Tibial artery (tissue), 4 donors: ENCODE results near the gene CUZD1.
"Not testable (repeated sequence)": the region's sequence is repeated elsewhere in the genome, so short reads cannot be mapped to it uniquely, and the experiment has no call there.

ENCODE experiments used
- DNase-seq, 2 donors: peaks; one replicate each; pipeline ENCODE4 v3.0.0-alpha.2; 2019
- H3K27ac ChIP-seq, 2 donors: fragments of 200-600 bp; sonication (generic) in 1 of 2; 1 replicate in 1 of 2; 2 replicates in 1 of 2; pipeline ENCODE4 v1.5.1; 2018 to 2019; ENCODE audit warnings: mild to moderate bottlenecking in 1 of 2
- H3K27me3 ChIP-seq, 2 donors: fragments of 200-600 bp; sonication (generic) in 1 of 2; one replicate each; pipeline versions ENCODE4 v1.5.1 to v1.6.0; 2016 to 2019
- H3K36me3 ChIP-seq, 3 donors: fragments of 200-600 bp; sonication (generic) in 2 of 3; one replicate each; pipeline ENCODE4 v1.5.1; 2016 to 2019; ENCODE audit warnings: mild to moderate bottlenecking in 2 of 3
- H3K4me1 ChIP-seq, 4 donors: fragments of 200-600 bp; sonication (generic) in 2 of 4; 1 replicate in 3 of 4; 2 replicates in 1 of 4; pipeline ENCODE4 v1.5.1; 2016 to 2019
- H3K4me3 ChIP-seq, 2 donors: fragments of 200-600 bp; sonication (generic) in 1 of 2; 1 replicate in 1 of 2; 2 replicates in 1 of 2; pipeline ENCODE4 v1.5.1; 2018 to 2019; ENCODE audit warnings: mild to moderate bottlenecking in 2 of 2
- H3K9me3 ChIP-seq, 3 donors: fragments of 200-600 bp; sonication (generic) in 1 of 3; one replicate each; pipeline ENCODE4 v1.5.1; 2016 to 2019
- CTCF ChIP-seq, 2 experiments: fragments of 200-600 bp in 1 of 2; fragments of 450-650 bp in 1 of 2; IDR thresholded peaks; one replicate each; pipeline ENCODE4 v1.5.1; 2017 to 2019; ENCODE audit warnings: antibody characterized with exemption in 2 of 2, mild to moderate bottlenecking in 1 of 2, moderate library complexity in 1 of 2
- intact Hi-C: fragments of 100-400 bp; cut with DNase I; formaldehyde crosslinking; loops from one replicate; pipeline ENCODE4 v1.15.0; 2023; ENCODE audit warnings: low total_unique reads

The CUZD1 gene

GRCh38 chr10:122879339-122880273 is 33.9 kb upstream of the CUZD1 start, which contains the start of gene FAM24B:
TSS of gene FAM24B (minus strand) at chr10:122879581. CDS start at chr10:122850515, 29,066 bp downstream.
- Histone ChIP-seq H3K4me3 (peak within 1 kb of the TSS; percentile 47 to 66), H3K27me3 (peaks cover 0 to 3% of the 10 kb centered on the region in 2 donors), H3K9me3 (no peaks in the 10 kb centered on the region), H3K27ac (peak within 1 kb of the TSS; percentile 3 to 5), H3K36me3 (no peaks in the 10 kb centered on the region), H3K4me1 (peaks cover 0 to 10% (median 9%) of the 10 kb centered on the region in 4 donors)
- DNase-seq, result peak; percentile 90 to 95
- intact Hi-C loops, result no loop called here
- TF ChIP-seq CTCF (IDR thresholded peaks at IDR 0.05), result no peak

- Histone ChIP-seq H3K36me3 (no peaks in the 10 kb centered on the region), H3K9me3 (no peaks in the 10 kb centered on the region), H3K4me1 (peaks cover 0 to 10% (median 9%) of the 10 kb centered on the region in 4 donors), H3K4me3 (peak overlapping the region; percentile 47 to 66), H3K27me3 (peaks cover 0 to 3% of the 10 kb centered on the region in 2 donors), H3K27ac (peak overlapping the region; percentile 3 to 5)
- intact Hi-C loops, result no loop called here
- DNase-seq, result no peak
- TF ChIP-seq CTCF (IDR thresholded peaks at IDR 0.05), result no peak
Observed at GRCh38 chr10:122878799-122879338, 33.2 kb upstream of the CUZD1 start.

- TF ChIP-seq CTCF (IDR thresholded peaks at IDR 0.05), result no peak
- Histone ChIP-seq H3K36me3 (no peaks in the 10 kb centered on the region), H3K4me1 (peaks cover 0 to 10% (median 9%) of the 10 kb centered on the region in 4 donors), H3K9me3 (no peaks in the 10 kb centered on the region), H3K27me3 (peaks cover 0 to 3% of the 10 kb centered on the region in 2 donors), H3K27ac (no peak overlapping the region), H3K4me3 (no peak overlapping the region)
- intact Hi-C loops, result no loop called here
- no peak for DNase-seq
Observed at GRCh38 chr10:122877264-122877663, 31.6 kb upstream of the CUZD1 start.

GRCh38 chr10:122876467-122876855 is 30.8 kb upstream of the CUZD1 start:
- intact Hi-C loops, result no loop called here
- no peaks in the 10 kb centered on the region for H3K36me3 ChIP-seq
- H3K27me3 ChIP-seq, result peaks cover 0 to 3% of the 10 kb centered on the region in 2 donors
- peaks cover 0 to 10% (median 9%) of the 10 kb centered on the region in 4 donors for H3K4me1 ChIP-seq
- TF ChIP-seq CTCF (IDR thresholded peaks at IDR 0.05), result no peak
- H3K27ac ChIP-seq, result no peak overlapping the region
- no peak overlapping the region for H3K4me3 ChIP-seq
- no peaks in the 10 kb centered on the region for H3K9me3 ChIP-seq
- no peak for DNase-seq

- Histone ChIP-seq H3K9me3 (no peaks in the 10 kb centered on the region), H3K27me3 (peaks cover 0 to 3% of the 10 kb centered on the region in 2 donors), H3K27ac (no peak overlapping the region), H3K4me3 (no peak overlapping the region), H3K4me1 (peaks cover 0 to 10% (median 9%) of the 10 kb centered on the region in 4 donors), H3K36me3 (no peaks in the 10 kb centered on the region)
- DNase-seq, result no peak
- TF ChIP-seq CTCF (IDR thresholded peaks at IDR 0.05), result no peak
- intact Hi-C loops, result no loop called here
Observed at GRCh38 chr10:122875843-122876466, 30.3 kb upstream of the CUZD1 start.

- DNase-seq, H3K4me3 ChIP-seq, H3K4me1 ChIP-seq, H3K27ac ChIP-seq, intact Hi-C loops, H3K9me3 ChIP-seq, H3K27me3 ChIP-seq, H3K36me3 ChIP-seq: not testable (repeated sequence)
Observed at GRCh38 chr10:122871947-122872346, 26.3 kb upstream of the CUZD1 start.

- intact Hi-C loops, H3K9me3 ChIP-seq, H3K4me3 ChIP-seq, H3K27me3 ChIP-seq, H3K36me3 ChIP-seq, H3K27ac ChIP-seq, H3K4me1 ChIP-seq, DNase-seq: not testable (repeated sequence)
Observed at GRCh38 chr10:122868768-122869167, 23.1 kb upstream of the CUZD1 start.

GRCh38 chr10:122866757-122867482 is 21.3 kb upstream of the CUZD1 start:
- H3K4me3 ChIP-seq, DNase-seq, H3K9me3 ChIP-seq, H3K4me1 ChIP-seq, H3K27ac ChIP-seq, H3K27me3 ChIP-seq, H3K36me3 ChIP-seq, intact Hi-C loops: not testable (repeated sequence)
